Measurements from ENCODE around the gene PRMT7. TPM values are rescaled to one million over a fixed set of nuclear protein-coding genes. Genes with fewer than 3 reads are reported as not detected.

The PRMT7 gene
- total and polyA plus RNA-seq, 2 of the 8 experiments (the other 6 are each of a cell fraction or from before 2014, with no cell fraction given): 48.2 to 49.3 TPM

- TF ChIP-seq, protein P1, sequence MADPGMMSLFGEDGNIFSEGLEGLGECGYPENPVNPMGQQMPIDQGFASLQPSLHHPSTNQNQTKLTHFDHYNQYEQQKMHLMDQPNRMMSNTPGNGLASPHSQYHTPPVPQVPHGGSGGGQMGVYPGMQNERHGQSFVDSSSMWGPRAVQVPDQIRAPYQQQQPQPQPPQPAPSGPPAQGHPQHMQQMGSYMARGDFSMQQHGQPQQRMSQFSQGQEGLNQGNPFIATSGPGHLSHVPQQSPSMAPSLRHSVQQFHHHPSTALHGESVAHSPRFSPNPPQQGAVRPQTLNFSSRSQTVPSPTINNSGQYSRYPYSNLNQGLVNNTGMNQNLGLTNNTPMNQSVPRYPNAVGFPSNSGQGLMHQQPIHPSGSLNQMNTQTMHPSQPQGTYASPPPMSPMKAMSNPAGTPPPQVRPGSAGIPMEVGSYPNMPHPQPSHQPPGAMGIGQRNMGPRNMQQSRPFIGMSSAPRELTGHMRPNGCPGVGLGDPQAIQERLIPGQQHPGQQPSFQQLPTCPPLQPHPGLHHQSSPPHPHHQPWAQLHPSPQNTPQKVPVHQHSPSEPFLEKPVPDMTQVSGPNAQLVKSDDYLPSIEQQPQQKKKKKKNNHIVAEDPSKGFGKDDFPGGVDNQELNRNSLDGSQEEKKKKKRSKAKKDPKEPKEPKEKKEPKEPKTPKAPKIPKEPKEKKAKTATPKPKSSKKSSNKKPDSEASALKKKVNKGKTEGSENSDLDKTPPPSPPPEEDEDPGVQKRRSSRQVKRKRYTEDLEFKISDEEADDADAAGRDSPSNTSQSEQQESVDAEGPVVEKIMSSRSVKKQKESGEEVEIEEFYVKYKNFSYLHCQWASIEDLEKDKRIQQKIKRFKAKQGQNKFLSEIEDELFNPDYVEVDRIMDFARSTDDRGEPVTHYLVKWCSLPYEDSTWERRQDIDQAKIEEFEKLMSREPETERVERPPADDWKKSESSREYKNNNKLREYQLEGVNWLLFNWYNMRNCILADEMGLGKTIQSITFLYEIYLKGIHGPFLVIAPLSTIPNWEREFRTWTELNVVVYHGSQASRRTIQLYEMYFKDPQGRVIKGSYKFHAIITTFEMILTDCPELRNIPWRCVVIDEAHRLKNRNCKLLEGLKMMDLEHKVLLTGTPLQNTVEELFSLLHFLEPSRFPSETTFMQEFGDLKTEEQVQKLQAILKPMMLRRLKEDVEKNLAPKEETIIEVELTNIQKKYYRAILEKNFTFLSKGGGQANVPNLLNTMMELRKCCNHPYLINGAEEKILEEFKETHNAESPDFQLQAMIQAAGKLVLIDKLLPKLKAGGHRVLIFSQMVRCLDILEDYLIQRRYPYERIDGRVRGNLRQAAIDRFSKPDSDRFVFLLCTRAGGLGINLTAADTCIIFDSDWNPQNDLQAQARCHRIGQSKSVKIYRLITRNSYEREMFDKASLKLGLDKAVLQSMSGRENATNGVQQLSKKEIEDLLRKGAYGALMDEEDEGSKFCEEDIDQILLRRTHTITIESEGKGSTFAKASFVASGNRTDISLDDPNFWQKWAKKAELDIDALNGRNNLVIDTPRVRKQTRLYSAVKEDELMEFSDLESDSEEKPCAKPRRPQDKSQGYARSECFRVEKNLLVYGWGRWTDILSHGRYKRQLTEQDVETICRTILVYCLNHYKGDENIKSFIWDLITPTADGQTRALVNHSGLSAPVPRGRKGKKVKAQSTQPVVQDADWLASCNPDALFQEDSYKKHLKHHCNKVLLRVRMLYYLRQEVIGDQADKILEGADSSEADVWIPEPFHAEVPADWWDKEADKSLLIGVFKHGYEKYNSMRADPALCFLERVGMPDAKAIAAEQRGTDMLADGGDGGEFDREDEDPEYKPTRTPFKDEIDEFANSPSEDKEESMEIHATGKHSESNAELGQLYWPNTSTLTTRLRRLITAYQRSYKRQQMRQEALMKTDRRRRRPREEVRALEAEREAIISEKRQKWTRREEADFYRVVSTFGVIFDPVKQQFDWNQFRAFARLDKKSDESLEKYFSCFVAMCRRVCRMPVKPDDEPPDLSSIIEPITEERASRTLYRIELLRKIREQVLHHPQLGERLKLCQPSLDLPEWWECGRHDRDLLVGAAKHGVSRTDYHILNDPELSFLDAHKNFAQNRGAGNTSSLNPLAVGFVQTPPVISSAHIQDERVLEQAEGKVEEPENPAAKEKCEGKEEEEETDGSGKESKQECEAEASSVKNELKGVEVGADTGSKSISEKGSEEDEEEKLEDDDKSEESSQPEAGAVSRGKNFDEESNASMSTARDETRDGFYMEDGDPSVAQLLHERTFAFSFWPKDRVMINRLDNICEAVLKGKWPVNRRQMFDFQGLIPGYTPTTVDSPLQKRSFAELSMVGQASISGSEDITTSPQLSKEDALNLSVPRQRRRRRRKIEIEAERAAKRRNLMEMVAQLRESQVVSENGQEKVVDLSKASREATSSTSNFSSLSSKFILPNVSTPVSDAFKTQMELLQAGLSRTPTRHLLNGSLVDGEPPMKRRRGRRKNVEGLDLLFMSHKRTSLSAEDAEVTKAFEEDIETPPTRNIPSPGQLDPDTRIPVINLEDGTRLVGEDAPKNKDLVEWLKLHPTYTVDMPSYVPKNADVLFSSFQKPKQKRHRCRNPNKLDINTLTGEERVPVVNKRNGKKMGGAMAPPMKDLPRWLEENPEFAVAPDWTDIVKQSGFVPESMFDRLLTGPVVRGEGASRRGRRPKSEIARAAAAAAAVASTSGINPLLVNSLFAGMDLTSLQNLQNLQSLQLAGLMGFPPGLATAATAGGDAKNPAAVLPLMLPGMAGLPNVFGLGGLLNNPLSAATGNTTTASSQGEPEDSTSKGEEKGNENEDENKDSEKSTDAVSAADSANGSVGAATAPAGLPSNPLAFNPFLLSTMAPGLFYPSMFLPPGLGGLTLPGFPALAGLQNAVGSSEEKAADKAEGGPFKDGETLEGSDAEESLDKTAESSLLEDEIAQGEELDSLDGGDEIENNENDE (IDR thresholded peaks at IDR 0.05; ENCODE audit: insufficient replicate concordance, low read length): no peak
- TF ChIP-seq SP2 (IDR thresholded peaks at IDR 0.05; ENCODE audit: low read length) (no peak), CEBPB (IDR thresholded peaks at IDR 0.05; ENCODE audit: low read depth, low read length) (no peak)
- TF ChIP-seq, protein P2, sequence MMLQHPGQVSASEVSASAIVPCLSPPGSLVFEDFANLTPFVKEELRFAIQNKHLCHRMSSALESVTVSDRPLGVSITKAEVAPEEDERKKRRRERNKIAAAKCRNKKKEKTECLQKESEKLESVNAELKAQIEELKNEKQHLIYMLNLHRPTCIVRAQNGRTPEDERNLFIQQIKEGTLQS (IDR thresholded peaks at IDR 0.05; ENCODE audit: insufficient read depth, low read depth, low read length): no peak
These were observed 48.1 kb downstream of the PRMT7 start (continued) for GRCh38 chr16:68358951-68359350.
